ENCODE data around the gene NAT8L.

The NAT8L gene

GRCh38 chr4:2062168-2062807 lies 3.2 kb downstream of the NAT8L start:
- Histone ChIP-seq H3K9ac (ENCODE audit: low read length) (no peak overlapping the region), H2BK120ac (ENCODE audit: low read depth, low read length) (no peak overlapping the region), H3K79me1 (replicated peaks; ENCODE audit: low read length, poor library complexity, severe bottlenecking) (no peaks in the 10 kb centered on the region), H3K27me3 (ENCODE audit: control insufficient read depth in 1 of 2, insufficient read depth in 1 of 2, low read length in 2 of 2) (peaks cover 29 to 52% of the 10 kb centered on the region in 2 experiments), H2AK5ac (ENCODE audit: low read length, severe bottlenecking) (no peak overlapping the region), H3K27ac (ENCODE audit: low read length, poor library complexity, severe bottlenecking) (no peak overlapping the region), H3K18ac (ENCODE audit: low read depth in 1 of 2, low read length in 2 of 2) (no peak overlapping the region), H3K4me3 (ENCODE audit: insufficient read depth in 1 of 2, low read depth in 1 of 2, low read length in 2 of 2) (no peak overlapping the region), H4K8ac (ENCODE audit: low read length) (no peak overlapping the region), H2BK12ac (ENCODE audit: low read length in 2 of 2) (no peak overlapping the region), H3K4ac (ENCODE audit: low read depth in 1 of 2, low read length in 2 of 2) (no peak overlapping the region), H4K91ac (ENCODE audit: low read length) (no peak overlapping the region), H2BK15ac (ENCODE audit: low read depth, poor library complexity, severe bottlenecking) (no peak overlapping the region), H3K4me2 (ENCODE audit: low read length, poor library complexity, severe bottlenecking) (no peak overlapping the region), H2AFZ (ENCODE audit: low read depth, low read length) (no peak overlapping the region), H2BK5ac (ENCODE audit: low read depth, low read length, poor library complexity, severe bottlenecking) (no peak overlapping the region), H3K36me3 (ENCODE audit: control insufficient read depth in 1 of 2, insufficient read depth in 2 of 2, low read depth in 1 of 2, low read length in 2 of 2) (peaks cover 0 to 2% of the 10 kb centered on the region in 2 experiments), H3K9me3 (ENCODE audit: control insufficient read depth, low read length) (no peaks in the 10 kb centered on the region), H3K23ac (ENCODE audit: low read length in 2 of 2) (no peak overlapping the region), H3K14ac (ENCODE audit: low read length in 2 of 2) (no peak overlapping the region), H3K4me1 (ENCODE audit: control insufficient read depth, insufficient read depth, low read depth, low read length) (peaks cover 27% of the 10 kb centered on the region)
- 89% methylated on average over 10 of the region's 11 CpGs for WGBS
- DNase-seq = no peak

GRCh38 chr4:2062808-2063524 lies 3.8 kb downstream of the NAT8L start:
- no peak overlapping the region for H2AK5ac ChIP-seq (ENCODE audit: low read length, severe bottlenecking)
- no peak overlapping the region for H4K91ac ChIP-seq (ENCODE audit: low read length)
- no peak overlapping the region for H3K4ac ChIP-seq (ENCODE audit: low read depth in 1 of 2, low read length in 2 of 2)
- H3K4me2 ChIP-seq (ENCODE audit: low read length, poor library complexity, severe bottlenecking) = no peak overlapping the region
- H4K8ac ChIP-seq (ENCODE audit: low read length) = no peak overlapping the region
- H3K27me3 ChIP-seq (ENCODE audit: control insufficient read depth in 1 of 2, insufficient read depth in 1 of 2, low read length in 2 of 2) = peaks cover 22 to 53% of the 10 kb centered on the region in 2 experiments
- H3K4me1 ChIP-seq (ENCODE audit: control insufficient read depth, insufficient read depth, low read depth, low read length) = peaks cover 27% of the 10 kb centered on the region
- H2AFZ ChIP-seq (ENCODE audit: low read depth, low read length) = no peak overlapping the region
- H3K9me3 ChIP-seq (ENCODE audit: control insufficient read depth, low read length) = no peaks in the 10 kb centered on the region
- H3K14ac ChIP-seq (ENCODE audit: low read length in 2 of 2) = no peak overlapping the region
- H2BK12ac ChIP-seq (ENCODE audit: low read length in 2 of 2) = no peak overlapping the region
- no peaks in the 10 kb centered on the region for H3K79me1 ChIP-seq (replicated peaks; ENCODE audit: low read length, poor library complexity, severe bottlenecking)
- H2BK120ac ChIP-seq (ENCODE audit: low read depth, low read length) = no peak overlapping the region
- peaks cover 0 to 2% of the 10 kb centered on the region in 2 experiments for H3K36me3 ChIP-seq (ENCODE audit: control insufficient read depth in 1 of 2, insufficient read depth in 2 of 2, low read depth in 1 of 2, low read length in 2 of 2)
- no peak for DNase-seq
- no peak overlapping the region for H2BK5ac ChIP-seq (ENCODE audit: low read depth, low read length, poor library complexity, severe bottlenecking)
- 81% methylated on average over 16 of the region's 16 CpGs for WGBS
- H3K4me3 ChIP-seq (ENCODE audit: insufficient read depth in 1 of 2, low read depth in 1 of 2, low read length in 2 of 2) = no peak overlapping the region
- H3K27ac ChIP-seq (ENCODE audit: low read length, poor library complexity, severe bottlenecking) = no peak overlapping the region
- H3K18ac ChIP-seq (ENCODE audit: low read depth in 1 of 2, low read length in 2 of 2) = no peak overlapping the region
- H3K23ac ChIP-seq (ENCODE audit: low read length in 2 of 2) = no peak overlapping the region
- H2BK15ac ChIP-seq (ENCODE audit: low read depth, poor library complexity, severe bottlenecking) = no peak overlapping the region
- no peak overlapping the region for H3K9ac ChIP-seq (ENCODE audit: low read length)

GRCh38 chr4:2063557-2064275 lies 4.6 kb downstream of the NAT8L start:
- no peak overlapping the region for H3K18ac ChIP-seq (ENCODE audit: low read depth in 1 of 2, low read length in 2 of 2)
- no peak overlapping the region for H3K4ac ChIP-seq (ENCODE audit: low read depth in 1 of 2, low read length in 2 of 2)
- H2BK120ac ChIP-seq (ENCODE audit: low read depth, low read length) = no peak overlapping the region
- no peak overlapping the region for H3K4me3 ChIP-seq (ENCODE audit: insufficient read depth in 1 of 2, low read depth in 1 of 2, low read length in 2 of 2)
- H2AFZ ChIP-seq (ENCODE audit: low read depth, low read length) = no peak overlapping the region
- no peak for DNase-seq
- H3K14ac ChIP-seq (ENCODE audit: low read length in 2 of 2) = no peak overlapping the region
- peaks cover 17 to 56% of the 10 kb centered on the region in 2 experiments for H3K27me3 ChIP-seq (ENCODE audit: control insufficient read depth in 1 of 2, insufficient read depth in 1 of 2, low read length in 2 of 2)
- no peak overlapping the region for H2AK5ac ChIP-seq (ENCODE audit: low read length, severe bottlenecking)
- no peaks in the 10 kb centered on the region for H3K36me3 ChIP-seq (ENCODE audit: control insufficient read depth in 1 of 2, insufficient read depth in 2 of 2, low read depth in 1 of 2, low read length in 2 of 2)
- no peak overlapping the region for H3K4me2 ChIP-seq (ENCODE audit: low read length, poor library complexity, severe bottlenecking)
- H2BK5ac ChIP-seq (ENCODE audit: low read depth, low read length, poor library complexity, severe bottlenecking) = no peak overlapping the region
- 94% methylated on average over 53 of the region's 53 CpGs for WGBS
- H3K79me1 ChIP-seq (replicated peaks; ENCODE audit: low read length, poor library complexity, severe bottlenecking) = no peaks in the 10 kb centered on the region
- peaks cover 20% of the 10 kb centered on the region for H3K4me1 ChIP-seq (ENCODE audit: control insufficient read depth, insufficient read depth, low read depth, low read length)
- H3K23ac ChIP-seq (ENCODE audit: low read length in 2 of 2) = no peak overlapping the region
- H3K27ac ChIP-seq (ENCODE audit: low read length, poor library complexity, severe bottlenecking) = no peak overlapping the region
- no peak overlapping the region for H4K91ac ChIP-seq (ENCODE audit: low read length)
- no peak overlapping the region for H2BK12ac ChIP-seq (ENCODE audit: low read length in 2 of 2)
- H4K8ac ChIP-seq (ENCODE audit: low read length) = no peak overlapping the region
- H2BK15ac ChIP-seq (ENCODE audit: low read depth, poor library complexity, severe bottlenecking) = no peak overlapping the region
- no peaks in the 10 kb centered on the region for H3K9me3 ChIP-seq (ENCODE audit: control insufficient read depth, low read length)
- H3K9ac ChIP-seq (ENCODE audit: low read length) = no peak overlapping the region
